GM23338 (cell line): ENCODE data around the gene C14orf132.
A peak's percentile ranks its signal among the peaks of the same experiment; 100 is the strongest.

Source experiments
- CREB1 ChIP-seq: fragments of 250-450 bp; sonication (Bioruptor Pico); IDR thresholded peaks from 2 replicates; pipeline ENCODE4 v1.5.0; 2020; ENCODE audit warnings: low read depth, mild to moderate bottlenecking, moderate library complexity
- EZH2 ChIP-seq: fragments of 200-600 bp; sonication (generic); IDR thresholded peaks from one replicate; pipeline ENCODE4 v1.8.0; 2017; ENCODE audit warnings: antibody characterized with exemption, mild to moderate bottlenecking, low read depth; ENCODE audit not compliant: unreplicated experiment
- EZH2phosphoT487 ChIP-seq: fragments of 200-600 bp; sonication (generic); IDR thresholded peaks from one replicate; pipeline ENCODE4 v1.8.1; 2018; ENCODE audit warnings: antibody characterized with exemption; ENCODE audit not compliant: unreplicated experiment
- JUNB ChIP-seq: IDR thresholded peaks from one replicate; pipeline ENCODE4 v1.6.1; 2016; ENCODE audit warnings: antibody characterized with exemption; ENCODE audit not compliant: unreplicated experiment
- NANOG ChIP-seq: IDR thresholded peaks from 2 replicates; pipeline ENCODE4 v1.6.1; 2016; ENCODE audit warnings: antibody characterized with exemption, borderline replicate concordance
- POLR2AphosphoS5 ChIP-seq: IDR thresholded peaks from 2 replicates; pipeline ENCODE4 v1.6.1; 2016; ENCODE audit warnings: antibody characterized with exemption, low read depth
- REST ChIP-seq: IDR thresholded peaks from one replicate; pipeline ENCODE4 v1.6.1; 2018; ENCODE audit warnings: antibody characterized with exemption; ENCODE audit not compliant: unreplicated experiment
- STAT1 ChIP-seq: IDR thresholded peaks from one replicate; pipeline ENCODE4 v1.6.1; 2016; ENCODE audit warnings: antibody characterized with exemption; ENCODE audit not compliant: unreplicated experiment
- ZNF114 ChIP-seq: fragments of 250-450 bp; sonication (Bioruptor Pico); IDR thresholded peaks from 2 replicates; pipeline ENCODE4 v1.5.0; 2020; ENCODE audit warnings: mild to moderate bottlenecking, moderate library complexity
- TF ChIP-seq, protein P1 (sequence below), 2 experiments: fragments of 200-600 bp in 1 of 2; sonication (generic) in 1 of 2; conservative IDR thresholded peaks; 2 replicates each; pipeline versions ENCODE4 v1.5.1 to v1.6.1; 2016 to 2017; ENCODE audit warnings: antibody characterized with exemption in 2 of 2, low read depth in 2 of 2, mild to moderate bottlenecking in 2 of 2, moderate library complexity in 1 of 2

GRCh38 chr14:96056509-96057422, 17.6 kb downstream of the C14orf132 start:
- no peak for TF ChIP-seq EZH2phosphoT487
- TF ChIP-seq, protein P1, sequence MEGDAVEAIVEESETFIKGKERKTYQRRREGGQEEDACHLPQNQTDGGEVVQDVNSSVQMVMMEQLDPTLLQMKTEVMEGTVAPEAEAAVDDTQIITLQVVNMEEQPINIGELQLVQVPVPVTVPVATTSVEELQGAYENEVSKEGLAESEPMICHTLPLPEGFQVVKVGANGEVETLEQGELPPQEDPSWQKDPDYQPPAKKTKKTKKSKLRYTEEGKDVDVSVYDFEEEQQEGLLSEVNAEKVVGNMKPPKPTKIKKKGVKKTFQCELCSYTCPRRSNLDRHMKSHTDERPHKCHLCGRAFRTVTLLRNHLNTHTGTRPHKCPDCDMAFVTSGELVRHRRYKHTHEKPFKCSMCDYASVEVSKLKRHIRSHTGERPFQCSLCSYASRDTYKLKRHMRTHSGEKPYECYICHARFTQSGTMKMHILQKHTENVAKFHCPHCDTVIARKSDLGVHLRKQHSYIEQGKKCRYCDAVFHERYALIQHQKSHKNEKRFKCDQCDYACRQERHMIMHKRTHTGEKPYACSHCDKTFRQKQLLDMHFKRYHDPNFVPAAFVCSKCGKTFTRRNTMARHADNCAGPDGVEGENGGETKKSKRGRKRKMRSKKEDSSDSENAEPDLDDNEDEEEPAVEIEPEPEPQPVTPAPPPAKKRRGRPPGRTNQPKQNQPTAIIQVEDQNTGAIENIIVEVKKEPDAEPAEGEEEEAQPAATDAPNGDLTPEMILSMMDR (conservative IDR thresholded peaks at IDR 0.05; ENCODE audit: low read depth in 2 of 2), result peak; percentile 34 to 61
- TF ChIP-seq POLR2AphosphoS5, result no peak
- TF ChIP-seq EZH2, result no peak
- TF ChIP-seq NANOG, result no peak
- TF ChIP-seq REST, result no peak
- no peak for TF ChIP-seq ZNF114 (CRISPR knock-in tag)
- no peak for TF ChIP-seq STAT1
- TF ChIP-seq JUNB, result no peak
- TF ChIP-seq CREB1 (CRISPR knock-in tag), result no peak
